Gastrocnemius medialis (tissue), 4 donors: ENCODE measurements around the gene PPM1J. TPM values are rescaled to one million over a fixed set of nuclear protein-coding genes. Genes with fewer than 3 reads are reported as not detected.
"Not testable (repeated sequence)": the region's sequence is repeated elsewhere in the genome, so short reads cannot be mapped to it uniquely, and the experiment has no call there.

ENCODE experiments used
- ATAC-seq, 2 donors: fragments of 150-250 bp; one replicate each; pipeline ENCODE4 v1.9.1; 2016
- DNase-seq, 2 donors: peaks; one replicate each; pipeline ENCODE4 v3.0.0-alpha.2; 2019
- H3K27ac ChIP-seq, 4 donors: fragments of 200-600 bp; sonication (generic); 1 replicate in 1 of 4; 2 replicates in 3 of 4; pipeline ENCODE4 v1.5.1; 2016 to 2018; ENCODE audit warnings: mild to moderate bottlenecking in 2 of 4, moderate library complexity in 1 of 4
- H3K27me3 ChIP-seq, 3 donors: fragments of 200-600 bp; sonication (generic) in 2 of 3; 1 replicate in 1 of 3; 2 replicates in 2 of 3; pipeline versions ENCODE4 v1.5.1 to v1.6.0; 2016 to 2019; ENCODE audit warnings: mild to moderate bottlenecking in 1 of 3, moderate library complexity in 1 of 3
- H3K36me3 ChIP-seq, 2 donors: fragments of 200-600 bp; sonication (generic) in 1 of 2; one replicate each; pipeline ENCODE4 v1.5.1; 2017 to 2018
- H3K4me1 ChIP-seq, 2 donors: fragments of 200-600 bp; sonication (generic) in 1 of 2; one replicate each; pipeline ENCODE4 v1.5.1; 2016 to 2017; ENCODE audit warnings: mild to moderate bottlenecking in 2 of 2
- H3K4me3 ChIP-seq, 4 donors: fragments of 200-600 bp; sonication (generic) in 3 of 4; 1 replicate in 1 of 4; 2 replicates in 3 of 4; pipeline ENCODE4 v1.5.1; 2016 to 2019; ENCODE audit warnings: mild to moderate bottlenecking in 2 of 4
- H3K9me3 ChIP-seq, 3 donors: fragments of 200-600 bp; sonication (generic) in 2 of 3; 1 replicate in 1 of 3; 2 replicates in 2 of 3; pipeline ENCODE4 v1.5.1; 2016 to 2019
- POLR2A ChIP-seq, 2 donors: fragments of 450-650 bp; IDR thresholded peaks; one replicate each; pipeline ENCODE4 v1.6.1; 2017; ENCODE audit warnings: antibody characterized with exemption in 2 of 2, mild to moderate bottlenecking in 2 of 2, moderate library complexity in 2 of 2
- in situ Hi-C, 4 donors: fragments of 200-750 bp; cut with MboI; loops; one replicate each; pipeline versions ENCODE4 v1.15.0 to v1.8.0; 2017; ENCODE audit warnings: low sequenced_read_pairs in 4 of 4
- intact Hi-C: fragments of 100-400 bp; cut with DNase I; formaldehyde crosslinking; loops from one replicate; pipeline ENCODE4 v1.15.1; 2023; ENCODE audit warnings: low total_unique reads
- total RNA-seq, 4 donors: library from RNA; depleted of rRNA; stranded (reverse); fragments of >200 nt; gene quantifications; one replicate each; pipeline versions ENCODE4 v1.1.0 to v1.2.3, GENCODE V29; 2016
- TF ChIP-seq, protein P1 (sequence below), 5 experiments: fragments of 450-650 bp in 3 of 5; fragments of 200-600 bp in 2 of 5; sonication (generic) in 2 of 5; IDR thresholded peaks in 4 of 5; conservative IDR thresholded peaks in 1 of 5; 1 replicate in 4 of 5; 2 replicates in 1 of 5; pipeline ENCODE4 v1.5.1; 2016 to 2019; ENCODE audit warnings: antibody characterized with exemption in 5 of 5, mild to moderate bottlenecking in 3 of 5, moderate library complexity in 3 of 5

PPM1J gene
- total RNA-seq, 4 donors from 2014 or later: 4.2 to 5.4 (median 4.8) TPM

DNA sequence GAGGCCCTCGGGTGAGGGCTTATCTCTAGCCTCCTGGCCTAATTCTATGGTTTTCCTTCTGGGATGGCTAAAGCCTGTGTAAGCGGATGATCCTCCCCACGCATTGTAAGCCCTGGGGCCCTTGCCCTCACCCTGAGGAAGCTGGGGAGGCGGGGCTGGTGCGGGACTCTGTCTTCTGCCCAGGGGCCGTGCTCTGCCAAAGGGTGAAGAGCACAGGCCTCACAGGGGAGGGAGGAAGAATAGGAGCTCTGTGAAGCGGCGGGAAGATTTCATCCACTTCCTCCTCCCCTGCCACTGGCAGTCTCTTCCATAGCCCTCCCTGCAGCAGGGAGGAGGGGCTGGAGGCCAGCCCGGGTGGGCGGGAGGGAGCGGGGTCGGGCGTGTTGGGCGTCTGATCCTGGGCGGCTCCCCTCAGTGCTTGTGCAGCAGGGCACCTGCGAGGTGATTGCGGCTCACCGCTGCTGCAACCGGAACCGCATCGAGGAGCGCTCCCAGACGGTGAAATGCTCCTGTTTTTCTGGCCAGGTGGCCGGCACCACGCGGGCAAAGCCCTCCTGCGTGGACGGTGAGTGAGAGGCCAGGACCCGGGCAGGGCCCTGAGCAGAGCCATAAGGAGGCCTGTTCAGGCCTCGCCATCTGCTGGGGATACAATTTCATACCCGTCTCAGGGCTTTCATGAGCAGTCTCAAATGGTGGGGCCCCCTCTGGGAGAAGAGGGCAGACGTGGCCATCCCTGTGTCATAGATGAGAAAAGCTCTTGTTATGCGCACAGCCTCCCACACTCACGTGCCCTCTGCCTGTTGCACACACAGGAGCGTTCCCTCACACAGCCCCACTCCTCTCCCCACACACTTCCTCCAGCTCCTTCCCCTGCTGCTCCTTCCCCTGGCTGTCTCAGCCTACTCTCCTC, 7.7 kb upstream of the PPM1J start:
- DNase-seq: no peak
- Histone ChIP-seq H3K27ac (no peak overlapping the region), H3K36me3 (no peaks in the 10 kb centered on the region), H3K4me3 (peak overlapping the region in 1 of 4 donors; percentile 9), H3K27me3 (peaks cover 0 to 6% (median 0%) of the 10 kb centered on the region in 3 donors), H3K4me1 (no peaks in the 10 kb centered on the region), H3K9me3 (no peaks in the 10 kb centered on the region)
- intact Hi-C loops: no loop called here
- ATAC-seq: no peak
- in situ Hi-C loops: loop anchor here in 2 of 4 donors (25.0 kb wide), 2 partner anchors 336 to 664 kb away; partner anchors contain the start of genes CTTNBP2NL (in 2 of the 2) and MAGI3 (in 1 of the 2)
- no peak for TF ChIP-seq POLR2A (IDR thresholded peaks at IDR 0.05)
- TF ChIP-seq, protein P1, sequence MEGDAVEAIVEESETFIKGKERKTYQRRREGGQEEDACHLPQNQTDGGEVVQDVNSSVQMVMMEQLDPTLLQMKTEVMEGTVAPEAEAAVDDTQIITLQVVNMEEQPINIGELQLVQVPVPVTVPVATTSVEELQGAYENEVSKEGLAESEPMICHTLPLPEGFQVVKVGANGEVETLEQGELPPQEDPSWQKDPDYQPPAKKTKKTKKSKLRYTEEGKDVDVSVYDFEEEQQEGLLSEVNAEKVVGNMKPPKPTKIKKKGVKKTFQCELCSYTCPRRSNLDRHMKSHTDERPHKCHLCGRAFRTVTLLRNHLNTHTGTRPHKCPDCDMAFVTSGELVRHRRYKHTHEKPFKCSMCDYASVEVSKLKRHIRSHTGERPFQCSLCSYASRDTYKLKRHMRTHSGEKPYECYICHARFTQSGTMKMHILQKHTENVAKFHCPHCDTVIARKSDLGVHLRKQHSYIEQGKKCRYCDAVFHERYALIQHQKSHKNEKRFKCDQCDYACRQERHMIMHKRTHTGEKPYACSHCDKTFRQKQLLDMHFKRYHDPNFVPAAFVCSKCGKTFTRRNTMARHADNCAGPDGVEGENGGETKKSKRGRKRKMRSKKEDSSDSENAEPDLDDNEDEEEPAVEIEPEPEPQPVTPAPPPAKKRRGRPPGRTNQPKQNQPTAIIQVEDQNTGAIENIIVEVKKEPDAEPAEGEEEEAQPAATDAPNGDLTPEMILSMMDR (IDR thresholded peaks at IDR 0.05 in 4 of 5, conservative IDR thresholded peaks at IDR 0.05 in 1 of 5): no peak

DNA sequence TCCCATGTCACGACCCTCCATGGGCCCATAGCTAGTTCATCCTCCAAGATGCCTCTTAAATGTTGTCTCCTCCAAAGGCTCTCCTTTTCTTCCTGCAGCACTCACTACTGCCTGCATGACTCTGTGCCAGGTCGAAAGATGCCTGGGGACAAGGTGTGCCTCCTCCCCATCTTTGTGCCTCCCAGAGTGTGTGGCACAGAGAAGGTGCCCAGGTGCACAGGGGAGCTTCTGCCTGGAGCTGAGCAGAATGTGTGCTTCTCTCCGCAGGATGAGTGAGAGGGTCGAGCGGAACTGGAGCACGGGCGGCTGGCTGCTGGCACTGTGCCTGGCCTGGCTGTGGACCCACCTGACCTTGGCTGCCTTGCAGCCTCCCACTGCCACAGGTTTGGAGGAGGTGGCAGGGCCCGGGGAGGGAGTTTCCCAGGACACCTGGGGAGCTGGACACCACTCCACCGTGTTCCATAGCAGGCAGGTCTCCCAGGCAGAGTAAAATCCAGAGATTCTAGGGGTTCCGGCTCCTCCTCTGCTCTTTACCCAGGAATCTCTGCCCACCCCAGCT, 6.9 kb upstream of the PPM1J start:
- H3K27ac ChIP-seq: no peak overlapping the region
- no peaks in the 10 kb centered on the region for H3K4me1 ChIP-seq
- TF ChIP-seq, protein P1 (IDR thresholded peaks at IDR 0.05 in 4 of 5, conservative IDR thresholded peaks at IDR 0.05 in 1 of 5): no peak
- TF ChIP-seq POLR2A (IDR thresholded peaks at IDR 0.05): no peak
- no peak for DNase-seq
- no peaks in the 10 kb centered on the region for H3K36me3 ChIP-seq
- in situ Hi-C loops (loop anchor here in 2 of 4 donors (25.0 kb wide), 2 partner anchors 335 to 665 kb away; partner anchors contain the start of genes CTTNBP2NL (in 2 of the 2) and MAGI3 (in 1 of the 2)), intact Hi-C loops (no loop called here)
- ATAC-seq: no peak
- H3K27me3 ChIP-seq: peaks cover 0 to 6% (median 0%) of the 10 kb centered on the region in 3 donors
- no peak overlapping the region for H3K4me3 ChIP-seq
- H3K9me3 ChIP-seq: no peaks in the 10 kb centered on the region

DNA sequence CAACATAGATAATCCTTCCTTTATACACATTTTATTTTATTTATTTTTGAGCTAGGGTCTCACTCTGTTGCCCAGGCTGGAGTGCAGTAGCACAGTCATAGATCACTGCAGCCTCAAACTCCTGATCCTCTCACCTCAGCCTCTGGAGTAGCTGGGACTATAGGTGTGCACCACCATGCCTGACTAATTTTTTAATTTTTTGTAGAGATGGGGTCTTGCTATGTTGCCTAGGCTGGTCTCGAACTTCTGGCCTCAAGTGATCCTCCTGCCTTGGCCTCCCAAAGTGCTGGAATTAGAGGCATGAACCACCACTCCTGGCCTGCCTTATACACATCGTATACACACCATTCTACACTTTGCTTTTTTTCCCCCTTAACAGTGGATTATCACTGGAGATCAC, 6.2 kb upstream of the PPM1J start:
- in situ Hi-C loops: loop anchor here in 2 of 4 donors (25.0 kb wide), 2 partner anchors 334 to 666 kb away; partner anchors contain the start of genes CTTNBP2NL (in 2 of the 2) and MAGI3 (in 1 of the 2)
- H3K4me3 ChIP-seq, DNase-seq, intact Hi-C loops, ATAC-seq, H3K27ac ChIP-seq, H3K27me3 ChIP-seq, H3K36me3 ChIP-seq, H3K9me3 ChIP-seq, H3K4me1 ChIP-seq: not testable (repeated sequence)

DNA sequence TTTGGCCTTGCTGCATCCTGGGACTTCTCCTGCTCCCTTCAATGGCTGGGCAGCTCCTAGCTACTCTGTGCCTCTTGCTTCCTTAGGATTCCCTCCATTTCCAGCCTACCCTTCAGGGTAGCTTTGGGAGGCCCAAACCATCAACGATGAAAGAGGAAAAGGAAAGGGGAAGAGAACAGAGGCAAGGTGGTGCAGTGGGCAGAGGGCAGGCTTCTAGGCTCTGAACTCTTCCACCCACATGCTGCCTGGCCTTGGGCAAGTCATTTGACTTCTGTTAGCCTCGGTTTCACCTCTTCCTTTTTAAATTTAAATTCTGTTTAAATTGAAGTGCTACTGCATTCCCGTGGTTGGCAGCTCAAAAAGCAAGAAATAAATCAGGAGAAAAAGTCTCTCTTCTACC, 5.7 kb upstream of the PPM1J start:
- H3K4me3 ChIP-seq: no peak overlapping the region
- no peak for ATAC-seq
- no peak overlapping the region for H3K27ac ChIP-seq
- intact Hi-C loops (no loop called here), in situ Hi-C loops (loop anchor here in 2 of 4 donors (25.0 kb wide), 2 partner anchors 333 to 667 kb away; partner anchors contain the start of genes CTTNBP2NL (in 2 of the 2) and MAGI3 (in 1 of the 2))
- no peaks in the 10 kb centered on the region for H3K36me3 ChIP-seq
- H3K4me1 ChIP-seq: peaks cover 4% of the 10 kb centered on the region in 2 donors
- no peaks in the 10 kb centered on the region for H3K9me3 ChIP-seq
- TF ChIP-seq, protein P1 (IDR thresholded peaks at IDR 0.05 in 4 of 5, conservative IDR thresholded peaks at IDR 0.05 in 1 of 5): no peak
- DNase-seq: no peak
- H3K27me3 ChIP-seq: peaks cover 0 to 6% (median 0%) of the 10 kb centered on the region in 3 donors

- no peak for TF ChIP-seq POLR2A (IDR thresholded peaks at IDR 0.05)
- TF ChIP-seq, protein P1 (IDR thresholded peaks at IDR 0.05 in 4 of 5, conservative IDR thresholded peaks at IDR 0.05 in 1 of 5): no peak
- in situ Hi-C loops: loop anchor here (5.0 to 25.0 kb wide), 7 partner anchors 83 to 668 kb away; partner anchors contain the start of genes CTTNBP2NL (in 2 of the 4), LRIG2 (in 1 of the 4) and MAGI3 (in 1 of the 4)
- no peaks in the 10 kb centered on the region for H3K36me3 ChIP-seq
- no peak overlapping the region for H3K27ac ChIP-seq
- H3K4me1 ChIP-seq: peaks cover 6% of the 10 kb centered on the region in 2 donors
- ATAC-seq: no peak
- intact Hi-C loops: loop anchor here (5.0 kb wide), 1 partner anchor 163 kb away; no protein-coding TSS in a partner anchor
- no peak for DNase-seq
- H3K4me3 ChIP-seq: no peak overlapping the region
- no peaks in the 10 kb centered on the region for H3K9me3 ChIP-seq
- peaks cover 0 to 6% (median 0%) of the 10 kb centered on the region in 3 donors for H3K27me3 ChIP-seq
These were observed 4.6 kb upstream of the PPM1J start for GRCh38 chr1:112719706-112720105.
